Measurements from ENCODE around the gene XRCC1.
A peak's percentile ranks its signal among the peaks of the same experiment; 100 is the strongest.

Gene XRCC1

DNA sequence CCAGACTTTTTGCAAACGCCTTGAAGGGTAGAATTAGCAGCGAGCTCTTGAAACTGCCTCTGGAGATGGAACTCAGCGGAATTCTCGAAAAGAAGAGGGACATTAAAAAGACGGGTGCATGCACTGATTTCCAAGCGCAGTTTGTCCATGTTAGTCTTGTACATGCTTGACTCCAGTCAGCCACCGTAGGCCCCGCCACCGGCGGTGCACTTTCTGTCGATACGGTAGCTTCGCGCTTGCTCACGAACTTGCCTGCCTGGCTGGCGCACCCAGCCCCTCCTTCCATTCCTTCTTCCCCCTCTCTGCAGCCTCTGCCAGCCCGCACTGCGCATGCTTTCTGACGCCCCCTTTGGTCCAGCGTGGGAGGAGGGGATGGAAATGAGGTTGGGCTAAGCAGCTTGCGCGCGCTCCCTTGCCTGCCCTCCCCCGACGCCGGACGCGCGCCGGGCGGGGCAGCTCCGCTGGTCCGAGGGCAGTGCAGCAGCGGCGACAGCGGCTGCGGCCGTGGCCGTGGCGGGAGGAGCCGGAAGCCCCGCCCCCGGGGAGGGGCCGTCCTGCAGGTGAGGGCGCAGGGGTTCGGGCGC lies 42.3 kb downstream of the XRCC1 start, which contains the start of gene ZNF575:
Gene ZNF575 (plus strand): TSS at position 227 of the 584 bp plus-strand sequence. CDS start 1,235 bp downstream, outside the sequence.
- no peak for TF ChIP-seq ZFX (IDR thresholded peaks at IDR 0.05)
- TF ChIP-seq CTCF (conservative IDR thresholded peaks at IDR 0.05): no peak
- H3K27ac ChIP-seq: peak within 1 kb of the TSS; percentile 86

DNA sequence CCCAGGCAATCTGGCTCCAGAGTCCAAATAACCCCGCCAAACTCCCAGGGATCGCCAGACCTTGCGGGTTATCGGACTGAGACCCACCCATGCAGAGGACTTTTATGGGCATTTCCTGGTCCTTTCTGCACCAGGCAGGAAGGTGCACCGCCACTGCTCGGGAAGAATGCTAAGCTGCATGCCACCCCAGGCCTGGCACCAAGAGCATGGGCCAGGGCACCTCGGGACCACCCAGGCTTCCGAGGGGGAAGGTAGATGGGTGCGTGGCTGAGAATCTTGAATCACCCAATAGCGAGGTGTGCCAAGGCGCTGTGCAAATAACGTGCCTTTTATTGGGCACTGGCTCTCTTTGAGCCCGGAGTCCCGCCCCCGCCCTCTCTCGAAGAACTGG lies 42.8 kb downstream of the XRCC1 start:
- TF ChIP-seq ZFX (IDR thresholded peaks at IDR 0.05) (no peak), CTCF (conservative IDR thresholded peaks at IDR 0.05) (no peak)
- H3K27ac ChIP-seq: peak overlapping the region; percentile 86

DNA sequence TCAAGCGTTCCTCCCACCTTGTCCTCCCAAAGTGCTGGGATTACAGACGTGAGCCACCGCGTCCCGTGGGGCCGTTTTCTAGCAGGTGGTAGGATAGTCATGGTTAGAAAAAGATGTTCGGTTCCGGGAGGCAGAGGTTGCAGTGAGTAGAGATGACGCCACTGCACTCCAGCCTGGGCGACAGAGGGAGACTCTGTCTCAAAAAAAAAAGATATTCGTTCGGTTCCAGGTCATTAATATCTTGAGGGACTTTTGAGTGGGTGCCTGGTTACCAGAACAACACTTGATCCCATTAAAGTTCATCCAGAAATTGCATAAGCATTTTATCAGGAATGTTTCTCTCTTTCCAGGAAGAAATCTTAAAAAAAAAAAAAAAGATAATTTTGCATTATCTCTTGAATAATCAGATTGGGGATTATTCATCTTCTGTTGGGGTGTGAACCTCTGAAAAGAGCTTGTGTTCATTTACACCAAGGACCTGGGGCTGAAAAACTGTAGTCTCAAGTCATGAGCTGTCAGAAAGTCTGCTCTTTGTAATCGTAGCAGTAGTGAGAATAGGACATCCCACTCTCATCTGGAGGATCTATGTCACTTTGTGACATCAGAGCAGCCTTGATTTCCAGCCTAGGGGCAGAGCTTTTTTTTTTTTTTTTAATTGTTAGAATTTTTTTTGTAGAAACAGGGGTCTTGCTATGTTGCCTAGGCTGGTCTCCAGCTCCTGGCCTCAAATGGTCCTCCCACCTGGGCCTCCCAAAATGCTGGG lies 47.3 kb downstream of the XRCC1 start:
- TF ChIP-seq CTCF (conservative IDR thresholded peaks at IDR 0.05) (no peak), ZFX (IDR thresholded peaks at IDR 0.05) (no peak)
- H3K27ac ChIP-seq: no peak overlapping the region

- TF ChIP-seq CTCF (conservative IDR thresholded peaks at IDR 0.05): no peak
- TF ChIP-seq ZFX (IDR thresholded peaks at IDR 0.05): no peak
- H3K27ac ChIP-seq: peak within 1 kb of the TSS; percentile 50
Measured at GRCh38 chr19:43526884-43527859, 48.2 kb downstream of the XRCC1 start, which contains the start of gene ETHE1. ETHE1 (minus strand) TSS chr19:43527201; CDS start chr19:43527177, 24 bp downstream.

DNA sequence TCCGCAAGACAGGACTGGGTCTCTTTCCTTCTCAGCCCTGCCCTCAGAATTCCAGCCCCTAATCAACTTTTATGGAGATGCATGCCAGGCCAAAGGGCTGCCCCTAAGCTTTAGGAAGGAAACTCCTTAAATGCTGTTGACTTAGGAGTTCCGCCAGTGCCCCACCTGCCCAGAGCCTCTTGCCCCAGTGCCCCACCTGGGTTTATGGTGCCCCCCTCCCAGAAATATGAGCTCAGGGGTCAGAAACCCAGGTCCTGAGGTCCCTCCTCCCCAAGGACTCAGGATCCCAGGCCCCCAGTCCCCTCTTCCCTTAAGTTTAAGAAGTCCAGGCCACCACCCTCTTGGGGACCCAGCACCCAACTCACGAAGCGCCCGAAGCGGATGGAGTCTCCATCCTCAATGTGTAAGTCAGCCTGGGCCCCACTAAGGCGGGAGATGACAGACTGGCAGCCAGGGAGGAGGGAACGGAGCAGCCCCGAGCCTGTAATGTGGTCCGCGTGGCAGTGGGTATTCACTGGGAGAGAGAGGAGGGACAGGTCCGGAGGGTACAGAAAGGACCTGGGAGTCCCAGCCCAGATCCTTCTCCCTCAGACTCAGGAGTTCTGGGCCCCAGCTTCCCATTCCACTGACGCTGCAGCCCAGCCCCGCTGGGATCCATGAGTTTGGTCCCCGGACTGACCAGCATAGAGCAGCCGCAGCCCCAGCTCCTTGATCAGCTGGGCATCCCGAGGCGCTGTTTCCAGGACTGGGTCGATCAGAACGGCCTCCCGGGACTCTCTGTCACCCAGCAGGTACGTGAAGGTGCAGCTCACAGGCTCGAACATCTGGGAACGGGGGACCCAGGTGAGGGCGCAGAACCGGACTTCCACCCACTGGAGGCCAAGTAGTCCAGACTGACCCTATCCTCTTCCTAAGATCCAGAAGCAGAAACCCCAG lies 49.2 kb downstream of the XRCC1 start:
- peak overlapping the region; percentile 50 for H3K27ac ChIP-seq

More for the DNA sequence above, 49.2 kb downstream of the XRCC1 start:
- TF ChIP-seq CTCF (conservative IDR thresholded peaks at IDR 0.05) (no peak), ZFX (IDR thresholded peaks at IDR 0.05) (no peak)

Data from C4-2B (cell line).